Heart left ventricle (tissue), 13 donors: ENCODE data around the gene ARHGEF12.

Experiments
- POLR2A ChIP-seq, 2 donors: fragments of 450-650 bp; IDR thresholded peaks; one replicate each; pipeline ENCODE4 v1.6.1; 2017; ENCODE audit warnings: antibody characterized with exemption in 2 of 2, mild to moderate bottlenecking in 2 of 2, moderate library complexity in 2 of 2
- TF ChIP-seq, protein P1 (sequence below), 12 donors: fragments of 200-600 bp; sonication (generic) in 4 of 12; IDR thresholded peaks; one replicate each; pipeline versions ENCODE4 v1.5.0 to v1.8.0; 2018 to 2022; ENCODE audit warnings: antibody characterized with exemption in 12 of 12, mild to moderate bottlenecking in 5 of 12
- donor health status: ischemic (EF 13 %, LVEDD 7.1; RV severe dilation, severe dysfunction).
- donor health status: DM: no; HTN: yes; CAD: no.
- donor health status: DM: no; HTN: no; CAD: no.
- donor health status: ischemic (EF 25% LVEDD 6.9; RV normal size, moderate dysfunction).
- donor health status: ischemic (EF 25% LVEDD 5.7; RV mildly dilated, moderate dysfunction).
- donor health status: ischemic (EF 35%, LVEDD 5.7; RV mildly dilated, moderate dysfunction).
- donor health status: nonischemic (EF 11% LVEDD 7.7; RV severe dilation, severe dysfunction).
- donor health status: DM: yes; HTN: yes; CAD: no.
- donor health status: PGD.
- donor health status: ischemic (EF 29% LVEDD 5.4; RV normal size, mild dysfunction).
- donor health status: nonischemic (EF 23%, LVEDD 6.1; RV moderate dilation, normal function).

DNA sequence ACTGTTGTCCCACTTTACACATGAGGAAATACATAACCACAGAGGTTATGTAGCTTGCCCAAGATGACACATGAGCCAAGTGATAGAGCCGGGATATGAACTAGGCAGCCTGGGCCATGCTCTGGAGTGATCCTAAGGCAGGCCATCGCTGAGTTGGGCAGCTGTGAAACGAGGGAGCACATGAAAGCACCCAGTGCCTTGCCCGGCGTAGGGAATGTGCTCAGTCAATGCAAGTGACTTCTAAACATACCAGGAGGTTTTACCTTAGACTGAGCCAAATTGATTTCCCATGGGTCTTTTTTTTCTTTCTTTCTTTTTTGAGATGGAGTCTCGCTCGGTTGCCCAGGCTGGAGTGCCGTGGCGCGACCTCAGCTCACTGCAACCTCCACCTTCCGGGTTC is 185.8 kb downstream of the ARHGEF12 start:
- TF ChIP-seq, protein P1, sequence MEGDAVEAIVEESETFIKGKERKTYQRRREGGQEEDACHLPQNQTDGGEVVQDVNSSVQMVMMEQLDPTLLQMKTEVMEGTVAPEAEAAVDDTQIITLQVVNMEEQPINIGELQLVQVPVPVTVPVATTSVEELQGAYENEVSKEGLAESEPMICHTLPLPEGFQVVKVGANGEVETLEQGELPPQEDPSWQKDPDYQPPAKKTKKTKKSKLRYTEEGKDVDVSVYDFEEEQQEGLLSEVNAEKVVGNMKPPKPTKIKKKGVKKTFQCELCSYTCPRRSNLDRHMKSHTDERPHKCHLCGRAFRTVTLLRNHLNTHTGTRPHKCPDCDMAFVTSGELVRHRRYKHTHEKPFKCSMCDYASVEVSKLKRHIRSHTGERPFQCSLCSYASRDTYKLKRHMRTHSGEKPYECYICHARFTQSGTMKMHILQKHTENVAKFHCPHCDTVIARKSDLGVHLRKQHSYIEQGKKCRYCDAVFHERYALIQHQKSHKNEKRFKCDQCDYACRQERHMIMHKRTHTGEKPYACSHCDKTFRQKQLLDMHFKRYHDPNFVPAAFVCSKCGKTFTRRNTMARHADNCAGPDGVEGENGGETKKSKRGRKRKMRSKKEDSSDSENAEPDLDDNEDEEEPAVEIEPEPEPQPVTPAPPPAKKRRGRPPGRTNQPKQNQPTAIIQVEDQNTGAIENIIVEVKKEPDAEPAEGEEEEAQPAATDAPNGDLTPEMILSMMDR (IDR thresholded peaks at IDR 0.05), result no peak
- TF ChIP-seq POLR2A (IDR thresholded peaks at IDR 0.05), result no peak
